C4-2B (cell line): Measurements from ENCODE around the gene MAPK14.
A peak's percentile ranks its signal among the peaks of the same experiment; 100 is the strongest.

Source experiments
- H3K27ac ChIP-seq: fragments of 450-650 bp; 2 replicates; pipeline ENCODE4 v1.5.1; 2017
- ZFX ChIP-seq: fragments of 450-650 bp; IDR thresholded peaks from 2 replicates; pipeline ENCODE4 v1.6.1; 2017
- TF ChIP-seq, protein P1 (sequence below): fragments of 450-650 bp; conservative IDR thresholded peaks from 2 replicates; pipeline ENCODE4 v1.5.1; 2017; ENCODE audit warnings: mild to moderate bottlenecking

MAPK14 gene

DNA sequence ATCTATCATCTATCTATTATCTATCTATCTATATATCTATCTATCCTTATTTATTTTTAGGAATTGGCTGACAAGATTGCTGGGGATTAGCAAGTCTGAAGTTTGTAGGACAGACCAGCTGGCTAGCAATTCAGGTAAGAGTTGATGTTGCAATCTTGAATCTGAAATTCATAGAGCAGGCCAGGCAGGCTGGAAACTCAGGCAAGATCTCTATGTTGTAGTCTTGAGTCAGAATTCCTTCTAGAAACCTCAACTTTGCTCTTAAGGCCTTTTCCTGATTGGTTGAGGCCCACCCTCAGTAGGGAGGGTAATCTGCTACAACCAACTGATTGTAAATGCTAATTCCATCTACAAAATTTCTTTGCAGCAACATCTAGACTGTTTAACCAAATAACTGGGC lies 121.9 kb downstream of the MAPK14 start:
- no peak overlapping the region for H3K27ac ChIP-seq
- TF ChIP-seq, protein P1, sequence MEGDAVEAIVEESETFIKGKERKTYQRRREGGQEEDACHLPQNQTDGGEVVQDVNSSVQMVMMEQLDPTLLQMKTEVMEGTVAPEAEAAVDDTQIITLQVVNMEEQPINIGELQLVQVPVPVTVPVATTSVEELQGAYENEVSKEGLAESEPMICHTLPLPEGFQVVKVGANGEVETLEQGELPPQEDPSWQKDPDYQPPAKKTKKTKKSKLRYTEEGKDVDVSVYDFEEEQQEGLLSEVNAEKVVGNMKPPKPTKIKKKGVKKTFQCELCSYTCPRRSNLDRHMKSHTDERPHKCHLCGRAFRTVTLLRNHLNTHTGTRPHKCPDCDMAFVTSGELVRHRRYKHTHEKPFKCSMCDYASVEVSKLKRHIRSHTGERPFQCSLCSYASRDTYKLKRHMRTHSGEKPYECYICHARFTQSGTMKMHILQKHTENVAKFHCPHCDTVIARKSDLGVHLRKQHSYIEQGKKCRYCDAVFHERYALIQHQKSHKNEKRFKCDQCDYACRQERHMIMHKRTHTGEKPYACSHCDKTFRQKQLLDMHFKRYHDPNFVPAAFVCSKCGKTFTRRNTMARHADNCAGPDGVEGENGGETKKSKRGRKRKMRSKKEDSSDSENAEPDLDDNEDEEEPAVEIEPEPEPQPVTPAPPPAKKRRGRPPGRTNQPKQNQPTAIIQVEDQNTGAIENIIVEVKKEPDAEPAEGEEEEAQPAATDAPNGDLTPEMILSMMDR, result no peak
- TF ChIP-seq ZFX, result no peak

DNA sequence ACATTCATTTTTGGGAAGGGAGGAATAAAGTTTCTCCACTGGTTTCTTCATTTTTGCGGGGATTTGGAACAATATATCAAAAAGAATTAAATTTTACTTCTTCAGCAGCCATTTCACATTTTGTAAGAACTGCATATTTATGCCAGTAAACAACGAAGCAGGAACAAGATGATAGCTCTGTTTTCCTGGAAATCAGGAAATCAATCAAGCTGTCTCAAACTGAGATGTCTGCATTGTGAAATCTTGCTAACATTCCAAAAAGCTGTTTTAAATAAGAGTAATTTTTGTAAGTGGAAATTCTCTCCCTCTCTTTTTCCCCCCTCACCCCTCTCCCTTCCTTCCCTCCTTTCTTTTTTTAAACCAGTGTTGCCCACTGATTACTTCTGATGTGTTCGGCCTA lies 122.7 kb downstream of the MAPK14 start:
- H3K27ac ChIP-seq, result no peak overlapping the region
- TF ChIP-seq, protein P1, result no peak
- TF ChIP-seq ZFX, result no peak

DNA sequence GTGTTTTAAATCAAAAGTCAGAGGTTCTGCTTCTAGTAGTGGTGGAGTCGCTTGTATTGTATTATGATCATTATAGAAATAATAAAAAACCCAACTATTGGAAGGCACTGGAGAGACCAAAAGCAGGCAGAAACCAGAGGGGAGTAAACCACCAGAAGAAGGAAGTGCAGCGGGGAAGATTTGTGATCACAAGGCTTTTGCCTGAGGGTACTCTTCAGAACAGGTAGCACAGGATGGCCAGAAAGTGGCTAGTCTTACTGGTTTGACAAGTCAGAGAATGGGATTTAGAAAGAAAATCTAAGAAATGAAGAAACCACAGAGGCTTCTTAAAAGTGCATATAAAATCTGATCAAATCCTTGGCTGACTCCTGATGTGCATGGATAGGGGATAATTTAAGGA lies 126.7 kb downstream of the MAPK14 start:
- TF ChIP-seq, protein P1, result no peak
- no peak for TF ChIP-seq ZFX
- peak overlapping the region; percentile 61; the same call in 1 of the 2 replicates for H3K27ac ChIP-seq

DNA sequence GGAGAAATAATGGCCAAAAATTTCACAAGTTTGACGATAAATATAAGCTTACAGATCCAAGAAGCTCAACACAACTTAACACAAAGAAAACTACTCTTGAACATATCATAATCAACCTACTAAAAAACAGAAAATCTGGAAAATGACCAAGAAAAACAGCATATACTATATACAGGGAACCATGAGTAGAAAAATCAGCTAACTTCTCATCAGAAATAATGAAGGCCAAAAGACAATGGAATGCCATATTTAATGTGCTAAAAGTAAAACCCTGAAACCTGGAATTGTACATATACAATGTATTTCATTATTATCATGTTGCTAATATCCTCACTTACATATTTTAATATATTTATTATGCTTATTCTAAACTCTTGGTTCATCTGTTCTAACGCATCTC lies 128.1 kb downstream of the MAPK14 start:
- no peak overlapping the region for H3K27ac ChIP-seq
- TF ChIP-seq, protein P1, result no peak
- no peak for TF ChIP-seq ZFX

DNA sequence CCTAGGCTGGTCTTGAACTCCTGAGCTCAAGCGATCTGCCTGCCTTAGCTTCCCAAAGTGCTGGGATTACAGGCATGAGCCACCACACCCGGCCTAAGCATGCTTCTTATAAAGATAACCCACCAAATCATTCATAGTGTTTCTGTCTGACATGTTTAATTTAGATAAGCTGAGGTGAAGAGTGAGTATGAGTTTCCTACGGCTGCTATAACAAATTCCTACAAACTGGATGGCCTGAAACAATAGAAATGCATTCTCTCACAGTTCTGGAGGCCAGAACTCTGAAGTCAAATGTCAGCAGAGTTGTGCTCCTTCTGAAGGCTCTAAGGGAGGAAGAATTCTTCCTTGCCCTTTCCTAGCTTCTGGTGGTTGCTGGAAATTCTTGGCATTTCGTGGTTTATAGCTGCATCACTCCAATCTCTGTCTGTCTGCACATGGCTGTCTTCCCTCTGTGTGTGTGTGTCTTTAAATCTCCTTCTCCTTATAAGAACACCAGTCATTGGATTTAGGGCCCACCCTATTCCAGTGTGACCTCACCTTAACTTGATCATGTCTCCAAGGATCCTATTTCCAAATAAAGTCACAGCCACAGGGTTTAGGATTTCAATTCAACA lies 132.6 kb downstream of the MAPK14 start:
- no peak overlapping the region for H3K27ac ChIP-seq
- TF ChIP-seq, protein P1, result no peak
- TF ChIP-seq ZFX, result no peak
